HG02970 (cell line): ENCODE results near the gene GPX4.
"Not testable (repeated sequence)": the region's sequence is repeated elsewhere in the genome, so short reads cannot be mapped to it uniquely, and the experiment has no call there.

Source experiments
- ATAC-seq: cut with Tn5 transposase; IDR thresholded peaks from one replicate; pipeline ENCODE4 v1.9.1; 2021; ENCODE audit warnings: mild to moderate bottlenecking, moderate library complexity, moderate number of reproducible peaks; ENCODE audit not compliant: unreplicated experiment, low FRiP score

Gene GPX4

GRCh38 chr19:1113030-1113985 lies 9.5 kb downstream of the GPX4 start:
- no peak for ATAC-seq

DNA sequence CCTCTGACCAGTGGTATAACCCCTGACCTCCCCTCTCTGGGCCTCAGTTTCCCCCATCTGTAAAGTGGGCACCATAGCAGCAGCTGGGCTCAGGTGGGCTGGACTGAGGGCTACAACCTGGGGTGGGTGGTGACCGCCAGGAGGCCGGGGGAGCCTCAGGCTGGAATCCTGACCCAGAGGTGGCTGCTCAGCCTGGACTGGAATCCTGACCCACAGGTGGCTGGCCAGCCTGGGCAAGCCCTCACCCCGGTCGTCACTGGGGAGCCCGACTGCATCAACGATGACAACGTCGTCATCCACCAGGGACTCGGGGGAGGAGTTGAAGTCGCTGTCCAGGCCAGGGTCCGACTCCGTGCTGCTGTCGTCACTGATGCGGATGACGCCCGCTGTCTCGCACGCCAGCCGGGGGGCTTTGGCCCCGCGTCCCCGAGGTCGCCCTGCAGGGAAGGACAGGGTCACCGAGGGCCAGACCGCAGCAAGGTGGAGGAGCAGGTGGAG lies 10.2 kb downstream of the GPX4 start:
- ATAC-seq: no peak

DNA sequence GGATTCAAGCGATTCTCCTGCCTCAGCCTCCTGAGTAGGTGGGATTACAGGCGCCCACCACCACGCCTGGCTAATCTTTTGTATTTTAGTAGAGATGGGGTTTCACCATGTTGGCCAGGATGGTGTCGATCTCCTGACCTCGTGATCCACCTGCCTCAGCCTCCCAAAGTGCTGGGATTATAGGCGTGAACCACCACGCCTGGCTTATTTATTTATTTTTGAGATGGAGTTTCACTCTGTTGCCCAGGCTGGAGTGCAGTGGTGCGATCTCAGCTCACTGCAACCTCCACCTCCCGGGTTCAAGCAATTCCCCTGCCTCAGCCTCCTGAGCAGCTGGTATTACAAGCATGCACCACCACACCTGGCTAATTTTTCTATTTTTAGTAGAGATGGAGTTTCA lies 10.9 kb downstream of the GPX4 start:
- not testable (repeated sequence) for ATAC-seq

- ATAC-seq: no peak
Observed at GRCh38 chr19:1115646-1116420, 12.0 kb downstream of the GPX4 start.

GRCh38 chr19:1116726-1117581 lies 13.2 kb downstream of the GPX4 start:
- ATAC-seq: no peak

DNA sequence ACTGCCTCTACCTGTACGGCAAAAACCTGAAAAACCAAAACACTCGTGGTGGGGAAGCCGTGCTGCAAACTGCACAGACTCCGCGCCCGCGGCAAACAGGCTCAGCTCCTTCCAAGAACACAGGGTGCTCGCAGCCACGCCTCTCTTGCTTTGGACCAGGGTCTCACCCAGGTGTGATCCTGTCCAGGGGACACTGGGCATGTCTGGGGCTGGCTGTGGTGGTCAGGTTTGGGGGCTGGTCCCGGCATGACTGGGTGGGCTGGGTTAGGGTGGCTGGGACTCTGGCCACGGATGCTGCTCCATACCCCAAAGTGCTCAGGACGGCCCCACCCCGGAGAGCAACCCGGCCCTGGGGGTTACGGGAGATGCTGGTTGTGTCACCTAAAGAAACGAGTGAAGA lies 13.9 kb downstream of the GPX4 start:
- ATAC-seq: no peak

DNA sequence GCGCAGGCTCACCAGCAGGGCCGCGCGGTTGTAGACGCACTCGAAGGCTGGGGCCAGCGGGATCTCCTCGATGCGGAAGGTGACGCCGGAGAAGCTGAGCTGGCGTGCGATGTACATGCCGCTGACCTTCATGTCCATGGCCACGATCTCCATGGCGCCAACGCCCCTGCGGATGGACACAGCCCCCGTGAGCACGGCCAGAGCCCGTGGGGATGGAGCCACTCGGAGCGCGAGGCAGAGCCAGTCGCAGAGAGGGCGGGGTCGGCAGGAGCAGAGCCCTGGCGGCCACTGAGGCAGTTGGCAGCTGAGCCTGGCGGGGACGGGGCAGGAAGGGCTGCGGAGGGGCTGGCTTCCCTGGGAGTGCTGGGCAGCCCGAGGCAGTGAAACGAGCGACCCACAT lies 15.2 kb downstream of the GPX4 start:
- no peak for ATAC-seq

GRCh38 chr19:1119475-1120217 lies 15.9 kb downstream of the GPX4 start:
- ATAC-seq: no peak

- no peak for ATAC-seq
Observed at GRCh38 chr19:1121395-1121794, 17.6 kb downstream of the GPX4 start.

DNA sequence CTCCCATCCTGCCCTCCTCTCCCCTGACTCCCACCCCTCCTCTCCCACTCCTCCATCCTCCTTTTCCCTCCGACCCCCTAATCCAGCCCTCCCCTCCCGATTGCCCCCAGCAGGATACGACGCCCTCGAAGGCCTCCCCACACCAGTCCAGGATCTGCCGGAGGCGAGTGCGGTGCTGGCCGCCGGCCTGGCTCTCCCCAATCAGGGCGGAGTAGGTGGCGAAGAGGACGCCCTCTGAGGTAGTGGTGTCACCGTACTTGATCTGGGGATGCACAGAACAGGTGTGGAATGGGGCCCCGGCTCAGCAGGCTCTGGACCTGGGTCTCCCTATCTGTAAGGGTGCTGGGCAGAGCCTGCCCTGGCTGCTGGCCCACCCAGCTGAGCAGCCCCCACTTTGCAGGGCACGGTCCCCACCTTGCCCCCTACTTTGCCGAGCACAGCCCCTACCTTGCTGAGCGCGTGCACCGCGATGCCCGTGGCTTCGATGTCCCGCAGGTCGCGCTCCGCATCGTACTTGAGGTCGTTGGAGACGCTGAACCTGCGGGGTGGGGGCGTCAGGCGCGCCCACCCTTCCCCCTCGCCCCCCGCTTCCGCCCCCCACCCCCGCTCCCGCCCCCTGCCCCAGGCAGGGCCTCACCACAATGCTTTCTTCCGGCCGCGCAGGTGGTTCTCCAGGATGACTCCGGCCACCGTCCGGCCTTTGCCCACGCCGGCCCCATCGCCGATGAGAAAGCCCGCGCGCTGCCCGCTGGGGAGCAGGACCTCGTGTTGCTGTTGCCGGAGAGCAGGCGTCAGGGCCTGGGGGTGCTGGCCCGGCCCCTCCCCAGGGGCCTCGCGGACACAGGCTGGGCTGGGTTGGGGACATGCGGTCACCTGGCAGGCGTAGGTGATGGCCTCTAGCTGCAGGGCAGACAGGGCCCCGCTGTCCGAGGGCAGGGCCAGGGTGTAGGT lies 18.5 kb downstream of the GPX4 start:
- ATAC-seq: no peak

GRCh38 chr19:1122972-1123363 lies 19.2 kb downstream of the GPX4 start:
- ATAC-seq: no peak

DNA sequence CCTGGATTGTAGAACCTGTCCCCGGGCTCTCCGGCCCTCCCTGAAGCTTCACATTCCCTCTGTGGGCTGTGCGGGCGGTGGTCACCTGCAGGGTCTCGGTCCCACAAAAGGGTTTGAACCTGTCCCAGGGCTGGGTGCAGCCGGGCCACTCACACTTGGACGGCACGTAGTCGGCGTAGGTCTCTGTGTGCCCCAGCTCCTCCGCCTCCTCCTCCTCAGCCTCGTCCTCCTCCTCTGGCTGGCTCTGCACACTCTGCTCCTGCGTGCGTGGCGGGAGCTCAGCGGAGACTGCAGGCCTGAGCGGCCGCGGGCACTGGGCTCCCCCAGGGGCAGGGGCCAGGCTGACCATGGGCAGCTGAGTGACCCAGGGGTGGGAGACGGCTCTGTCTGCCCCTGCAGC lies 19.6 kb downstream of the GPX4 start:
- no peak for ATAC-seq

- no peak for ATAC-seq
Observed at GRCh38 chr19:1123885-1124677, 20.3 kb downstream of the GPX4 start.

- ATAC-seq: no peak
Observed at GRCh38 chr19:1125601-1126467, 22.0 kb downstream of the GPX4 start.

DNA sequence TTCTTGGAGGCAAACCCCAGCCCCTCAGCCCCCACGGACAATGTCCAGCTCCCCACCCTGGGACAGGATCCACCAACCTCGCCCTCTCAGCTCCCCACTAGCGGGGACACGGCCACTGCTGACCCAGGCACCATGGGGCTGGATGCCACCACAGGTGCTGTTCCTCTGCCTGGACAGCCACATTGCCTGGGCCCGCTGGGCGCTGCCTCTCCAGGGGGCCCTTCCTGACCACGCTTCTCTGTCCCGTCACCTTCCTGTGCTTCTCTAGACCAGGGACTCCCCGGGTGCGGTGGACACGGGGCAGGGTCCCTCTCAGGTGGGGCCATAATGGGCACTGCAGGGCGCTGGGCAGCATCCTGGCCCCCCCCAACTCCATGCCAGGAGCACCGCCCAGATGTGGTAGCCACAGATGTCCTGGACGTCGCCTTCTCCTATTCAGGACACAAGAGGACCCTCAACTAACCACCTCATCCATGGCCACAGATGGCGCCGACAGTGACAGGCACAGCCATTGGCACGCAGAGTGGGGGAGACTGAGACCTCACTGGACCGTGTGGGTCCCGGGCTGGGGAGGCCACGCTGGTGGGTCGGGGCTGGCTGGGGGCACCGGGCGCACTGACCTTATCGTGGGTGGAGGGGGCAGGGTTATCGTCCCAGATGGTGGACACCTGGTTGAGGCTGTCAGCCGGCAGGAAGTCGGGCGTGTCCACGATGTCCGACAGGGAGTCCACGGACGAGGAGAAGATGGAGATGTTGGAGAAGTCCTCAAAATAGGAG lies 23.4 kb downstream of the GPX4 start:
- ATAC-seq: no peak

DNA sequence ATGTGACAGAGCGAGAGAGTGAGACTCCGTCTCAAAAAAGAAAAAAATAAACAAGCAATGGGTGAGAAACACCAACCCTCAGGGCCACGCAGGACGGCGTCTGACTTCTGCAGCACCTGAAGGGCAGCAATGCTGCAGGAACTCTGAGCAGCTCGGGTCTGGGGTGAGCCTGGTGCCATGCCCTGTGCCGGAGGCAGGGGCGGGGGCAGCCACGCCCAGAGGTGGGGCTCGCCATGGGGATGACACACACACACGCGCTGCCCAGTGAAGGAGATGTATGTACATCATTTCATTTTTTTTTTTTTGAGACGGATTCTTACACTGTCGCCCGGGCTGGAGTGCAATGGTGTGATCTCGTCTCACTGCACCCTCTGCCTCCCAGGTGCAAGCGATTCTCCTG lies 24.3 kb downstream of the GPX4 start:
- ATAC-seq: no peak
